ENCODE data around the gene MXD4. TPM values are rescaled to one million over a fixed set of nuclear protein-coding genes. Genes with fewer than 3 reads are reported as not detected.

The MXD4 gene
- total RNA-seq, 1 experiment from 2014 or later = 9.1 TPM

DNA sequence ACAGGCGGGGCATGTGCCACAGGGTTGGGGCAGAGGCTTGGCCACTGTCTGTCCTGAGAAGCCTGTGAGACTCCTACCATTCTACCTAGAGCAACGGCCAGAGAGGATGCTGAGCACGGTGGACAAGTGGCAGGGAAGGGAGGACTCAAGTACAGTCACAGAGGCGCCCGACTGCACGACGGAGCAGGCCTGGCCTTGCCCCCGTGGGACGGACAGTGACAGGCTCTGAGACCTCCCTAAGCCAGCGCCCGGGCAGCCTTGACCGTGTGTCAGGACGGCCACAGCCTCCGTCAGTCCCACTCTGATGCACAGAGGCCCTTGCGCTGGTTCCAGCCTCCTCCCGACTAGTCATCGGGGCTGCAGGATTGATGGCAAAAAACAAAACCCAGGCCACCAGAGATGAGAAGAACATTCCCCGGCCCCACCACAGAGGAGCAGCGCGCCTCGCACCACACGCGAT is 36.7 kb upstream of the MXD4 start:
- Histone ChIP-seq H3K36me3 (ENCODE audit: insufficient read depth, low read length, poor library complexity, severe bottlenecking) (no peaks in the 10 kb centered on the region), H3K9me3 (ENCODE audit: low read depth, low read length, poor library complexity, severe bottlenecking) (no peaks in the 10 kb centered on the region), H3K4me3 (ENCODE audit: low read depth, low read length, poor library complexity, severe bottlenecking) (no peak overlapping the region), H3K27ac (ENCODE audit: low read depth, low read length, poor library complexity, severe bottlenecking) (no peak overlapping the region), H3K27me3 (replicated peaks; ENCODE audit: insufficient read depth, low read depth, low read length, poor library complexity) (no peaks in the 10 kb centered on the region), H3K4me1 (ENCODE audit: insufficient read depth, low read length, poor library complexity, severe bottlenecking) (no peaks in the 10 kb centered on the region)
- no peak for TF ChIP-seq EZH2 (IDR thresholded peaks at IDR 0.05; ENCODE audit: borderline replicate concordance, low read depth, low read length, poor library complexity, severe bottlenecking)
- TF ChIP-seq, protein P1, sequence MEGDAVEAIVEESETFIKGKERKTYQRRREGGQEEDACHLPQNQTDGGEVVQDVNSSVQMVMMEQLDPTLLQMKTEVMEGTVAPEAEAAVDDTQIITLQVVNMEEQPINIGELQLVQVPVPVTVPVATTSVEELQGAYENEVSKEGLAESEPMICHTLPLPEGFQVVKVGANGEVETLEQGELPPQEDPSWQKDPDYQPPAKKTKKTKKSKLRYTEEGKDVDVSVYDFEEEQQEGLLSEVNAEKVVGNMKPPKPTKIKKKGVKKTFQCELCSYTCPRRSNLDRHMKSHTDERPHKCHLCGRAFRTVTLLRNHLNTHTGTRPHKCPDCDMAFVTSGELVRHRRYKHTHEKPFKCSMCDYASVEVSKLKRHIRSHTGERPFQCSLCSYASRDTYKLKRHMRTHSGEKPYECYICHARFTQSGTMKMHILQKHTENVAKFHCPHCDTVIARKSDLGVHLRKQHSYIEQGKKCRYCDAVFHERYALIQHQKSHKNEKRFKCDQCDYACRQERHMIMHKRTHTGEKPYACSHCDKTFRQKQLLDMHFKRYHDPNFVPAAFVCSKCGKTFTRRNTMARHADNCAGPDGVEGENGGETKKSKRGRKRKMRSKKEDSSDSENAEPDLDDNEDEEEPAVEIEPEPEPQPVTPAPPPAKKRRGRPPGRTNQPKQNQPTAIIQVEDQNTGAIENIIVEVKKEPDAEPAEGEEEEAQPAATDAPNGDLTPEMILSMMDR (conservative IDR thresholded peaks at IDR 0.05; ENCODE audit: low read depth, low read length) = no peak
- no TSS peak for BruUV-seq (replicated peaks)
- CTCF ChIA-PET = no interaction called here
- DNase-seq (ENCODE audit: low spot score) = no peak
- POLR2A ChIA-PET (ENCODE audit: low non-redundant PET) = no interaction called here
- intact Hi-C loops (cut with micrococcal nuclease; ENCODE audit: unreplicated experiment) = no loop called here

- ChIA-PET POLR2A (ENCODE audit: low non-redundant PET) (no interaction called here), CTCF (no interaction called here)
These were observed 36.0 kb upstream of the MXD4 start for GRCh38 chr4:2297606-2298531.

GRCh38 chr4:2296631-2297601 is 35.0 kb upstream of the MXD4 start:
- Histone ChIP-seq H3K4me1 (ENCODE audit: insufficient read depth, low read length, poor library complexity, severe bottlenecking) (peaks cover 9% of the 10 kb centered on the region), H3K4me3 (ENCODE audit: low read depth, low read length, poor library complexity, severe bottlenecking) (no peak overlapping the region), H3K9me3 (ENCODE audit: low read depth, low read length, poor library complexity, severe bottlenecking) (no peaks in the 10 kb centered on the region), H3K27ac (ENCODE audit: low read depth, low read length, poor library complexity, severe bottlenecking) (no peak overlapping the region), H3K36me3 (ENCODE audit: insufficient read depth, low read length, poor library complexity, severe bottlenecking) (no peaks in the 10 kb centered on the region), H3K27me3 (replicated peaks; ENCODE audit: insufficient read depth, low read depth, low read length, poor library complexity) (no peaks in the 10 kb centered on the region)
- intact Hi-C loops (cut with micrococcal nuclease; ENCODE audit: unreplicated experiment) = no loop called here
- TF ChIP-seq, protein P1 (conservative IDR thresholded peaks at IDR 0.05; ENCODE audit: low read depth, low read length) = no peak
- no peak for TF ChIP-seq EZH2 (IDR thresholded peaks at IDR 0.05; ENCODE audit: borderline replicate concordance, low read depth, low read length, poor library complexity, severe bottlenecking)
- no TSS peak for BruUV-seq (replicated peaks)
- POLR2A ChIA-PET (ENCODE audit: low non-redundant PET) = no interaction called here
- DNase-seq (ENCODE audit: low spot score) = no peak
- CTCF ChIA-PET = no interaction called here

More at GRCh38 chr4:2297606-2298531, 36.0 kb upstream of the MXD4 start:
- intact Hi-C loops (cut with micrococcal nuclease; ENCODE audit: unreplicated experiment) = no loop called here
- no peaks in the 10 kb centered on the region for H3K27me3 ChIP-seq (replicated peaks; ENCODE audit: insufficient read depth, low read depth, low read length, poor library complexity)
- TF ChIP-seq, protein P1 (conservative IDR thresholded peaks at IDR 0.05; ENCODE audit: low read depth, low read length) = no peak
- no peak for TF ChIP-seq EZH2 (IDR thresholded peaks at IDR 0.05; ENCODE audit: borderline replicate concordance, low read depth, low read length, poor library complexity, severe bottlenecking)
- H3K9me3 ChIP-seq (ENCODE audit: low read depth, low read length, poor library complexity, severe bottlenecking) = no peaks in the 10 kb centered on the region
- H3K36me3 ChIP-seq (ENCODE audit: insufficient read depth, low read length, poor library complexity, severe bottlenecking) = no peaks in the 10 kb centered on the region
- peaks cover 4% of the 10 kb centered on the region for H3K4me1 ChIP-seq (ENCODE audit: insufficient read depth, low read length, poor library complexity, severe bottlenecking)
- no peak overlapping the region for H3K27ac ChIP-seq (ENCODE audit: low read depth, low read length, poor library complexity, severe bottlenecking)
- BruUV-seq (replicated peaks) = no TSS peak
- no peak overlapping the region for H3K4me3 ChIP-seq (ENCODE audit: low read depth, low read length, poor library complexity, severe bottlenecking)
- no peak for DNase-seq (ENCODE audit: low spot score)
